ENCODE data around the gene CBLC. TPM values are rescaled to one million over a fixed set of nuclear protein-coding genes. Genes with fewer than 3 reads are reported as not detected.
"Not testable (repeated sequence)": the region's sequence is repeated elsewhere in the genome, so short reads cannot be mapped to it uniquely, and the experiment has no call there.

CBLC gene
- total RNA-seq, 1 donor from 2014 or later = not detected

DNA sequence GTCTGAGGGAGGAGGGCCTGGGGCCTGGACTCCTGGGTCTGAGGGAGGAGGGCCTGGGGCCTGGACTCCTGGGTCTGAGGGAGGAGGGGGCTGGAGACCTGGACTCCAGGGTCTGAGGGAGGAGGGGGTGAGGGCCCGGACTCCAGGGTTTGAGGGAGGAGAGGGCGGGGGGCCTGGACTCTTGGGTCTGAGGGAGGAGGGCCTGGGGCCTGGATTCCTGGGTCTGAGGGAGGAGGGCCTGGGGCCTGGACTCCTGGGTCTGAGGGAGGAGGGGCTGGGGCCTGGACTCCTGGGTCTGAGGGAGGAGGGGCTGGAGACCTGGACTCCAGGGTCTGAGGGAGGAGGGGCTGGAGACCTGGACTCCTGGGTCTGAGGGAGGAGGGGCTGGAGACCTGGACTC lies 4.0 kb downstream of the CBLC start:
- H3K4me1 Mint-ChIP-seq (ENCODE audit: low read depth); H3K36me3 Mint-ChIP-seq (ENCODE audit: low read depth); H3K9me3 Mint-ChIP-seq; H3K27me3 Mint-ChIP-seq (ENCODE audit: low read depth); DNase-seq (ENCODE audit: low spot score); intact Hi-C loops (cut with micrococcal nuclease); H3K4me3 Mint-ChIP-seq (ENCODE audit: low read depth); H3K27ac Mint-ChIP-seq: not testable (repeated sequence)

DNA sequence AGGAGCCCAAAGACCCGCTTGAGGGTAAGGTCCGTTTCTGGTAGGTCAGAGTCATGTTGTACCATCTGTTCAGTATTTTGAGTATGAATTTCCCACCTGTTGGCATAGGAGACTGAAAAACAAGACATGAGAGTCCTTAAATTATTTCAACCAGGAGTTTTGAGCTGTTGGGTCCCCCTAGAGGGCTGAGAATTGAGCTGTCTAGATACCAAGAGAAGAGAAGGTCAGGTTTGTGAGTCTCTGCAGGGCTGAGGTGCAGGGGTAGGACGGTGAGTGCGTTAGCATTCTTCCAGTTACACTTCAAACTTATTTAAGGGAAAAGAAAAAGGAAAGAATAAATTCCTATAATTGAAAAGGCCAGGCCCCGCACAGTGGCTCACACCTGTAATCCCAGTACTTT lies 5.0 kb downstream of the CBLC start:
- no peak for DNase-seq (ENCODE audit: low spot score)
- no peak overlapping the region for H3K4me3 Mint-ChIP-seq (ENCODE audit: low read depth)
- intact Hi-C loops (cut with micrococcal nuclease) = no loop called here
- no peaks in the 10 kb centered on the region for H3K36me3 Mint-ChIP-seq (ENCODE audit: low read depth)
- no peaks in the 10 kb centered on the region for H3K9me3 Mint-ChIP-seq
- H3K4me1 Mint-ChIP-seq (ENCODE audit: low read depth) = peaks cover 6% of the 10 kb centered on the region
- H3K27ac Mint-ChIP-seq = no peak overlapping the region
- peaks cover 1% of the 10 kb centered on the region for H3K27me3 Mint-ChIP-seq (ENCODE audit: low read depth)

DNA sequence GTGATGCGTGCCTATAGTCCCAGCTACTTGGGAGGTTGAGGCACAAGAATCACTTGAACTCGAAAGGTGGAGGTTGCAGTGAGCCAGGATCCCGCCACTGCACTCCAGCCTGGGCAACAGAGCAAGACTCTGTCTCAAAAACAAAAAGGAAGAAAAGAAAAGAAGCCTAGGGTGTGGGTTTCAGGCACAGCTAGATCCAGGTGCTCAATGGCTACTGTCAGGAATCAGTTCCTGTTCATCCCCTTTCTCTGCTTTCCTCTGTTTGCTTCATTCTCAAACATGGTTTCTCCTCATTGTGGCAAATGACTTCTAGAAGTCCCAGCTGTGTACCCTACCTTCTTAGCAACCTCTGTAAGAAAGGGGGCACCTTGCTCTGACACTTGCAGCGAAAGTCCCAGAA lies 5.9 kb downstream of the CBLC start:
- Mint-ChIP-seq H3K27ac (no peak overlapping the region), H3K4me3 (ENCODE audit: low read depth) (no peak overlapping the region), H3K4me1 (ENCODE audit: low read depth) (peaks cover 6% of the 10 kb centered on the region), H3K9me3 (no peaks in the 10 kb centered on the region), H3K36me3 (ENCODE audit: low read depth) (no peaks in the 10 kb centered on the region), H3K27me3 (ENCODE audit: low read depth) (peaks cover 1% of the 10 kb centered on the region)
- intact Hi-C loops (cut with micrococcal nuclease) = no loop called here
- no peak for DNase-seq (ENCODE audit: low spot score)

DNA sequence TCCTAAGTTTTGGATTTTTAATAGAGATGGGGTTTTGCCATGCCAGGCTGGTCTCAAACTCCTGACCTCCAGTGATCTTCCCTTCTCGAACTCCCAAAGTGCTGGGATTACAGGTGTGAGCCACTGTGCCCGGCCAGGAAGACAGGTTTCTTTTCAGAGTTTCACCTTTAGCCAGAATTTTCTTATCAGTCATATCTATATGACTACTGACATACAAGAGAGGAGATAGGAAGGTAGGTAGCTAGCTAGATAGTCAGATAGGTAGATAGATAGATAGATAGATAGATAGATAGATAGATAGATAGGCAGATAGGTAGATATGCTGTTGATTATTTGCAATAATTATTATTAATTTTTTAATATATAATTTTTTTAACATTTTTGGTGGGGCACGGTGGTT lies 7.6 kb downstream of the CBLC start:
- no peak overlapping the region for H3K27ac Mint-ChIP-seq
- intact Hi-C loops (cut with micrococcal nuclease) = no loop called here
- H3K4me3 Mint-ChIP-seq (ENCODE audit: low read depth) = no peak overlapping the region

DNA sequence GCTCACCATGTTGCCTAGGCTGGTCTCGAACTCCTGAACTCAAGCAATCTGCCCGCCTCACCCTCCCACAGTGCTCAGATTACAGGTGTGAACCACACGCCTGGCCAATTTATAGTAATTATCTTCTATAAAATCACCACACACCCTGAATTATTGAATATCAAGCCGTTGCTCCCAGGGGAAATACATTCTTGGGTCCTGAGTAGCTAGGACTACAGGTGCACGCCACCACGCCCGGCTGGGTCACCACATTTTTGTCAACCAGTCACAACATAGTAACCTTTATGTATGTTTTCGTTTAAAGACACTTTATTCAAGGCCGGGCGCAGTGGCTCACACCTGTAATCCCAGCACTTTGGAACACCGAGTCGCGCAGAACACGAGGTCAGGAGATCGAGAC lies 8.3 kb downstream of the CBLC start:
- intact Hi-C loops (cut with micrococcal nuclease) = no loop called here
- peaks cover 6% of the 10 kb centered on the region for H3K4me1 Mint-ChIP-seq (ENCODE audit: low read depth)
- no peaks in the 10 kb centered on the region for H3K36me3 Mint-ChIP-seq (ENCODE audit: low read depth)
- H3K9me3 Mint-ChIP-seq = no peaks in the 10 kb centered on the region
- no peak overlapping the region for H3K27ac Mint-ChIP-seq
- DNase-seq (ENCODE audit: low spot score) = no peak
- H3K4me3 Mint-ChIP-seq (ENCODE audit: low read depth) = no peak overlapping the region
- H3K27me3 Mint-ChIP-seq (ENCODE audit: low read depth) = peaks cover 1% of the 10 kb centered on the region

More for the DNA sequence above, 7.6 kb downstream of the CBLC start:
- Mint-ChIP-seq H3K9me3 (no peaks in the 10 kb centered on the region), H3K36me3 (ENCODE audit: low read depth) (no peaks in the 10 kb centered on the region), H3K27me3 (ENCODE audit: low read depth) (peaks cover 1% of the 10 kb centered on the region), H3K4me1 (ENCODE audit: low read depth) (peaks cover 6% of the 10 kb centered on the region)
- DNase-seq (ENCODE audit: low spot score) = no peak

DNA sequence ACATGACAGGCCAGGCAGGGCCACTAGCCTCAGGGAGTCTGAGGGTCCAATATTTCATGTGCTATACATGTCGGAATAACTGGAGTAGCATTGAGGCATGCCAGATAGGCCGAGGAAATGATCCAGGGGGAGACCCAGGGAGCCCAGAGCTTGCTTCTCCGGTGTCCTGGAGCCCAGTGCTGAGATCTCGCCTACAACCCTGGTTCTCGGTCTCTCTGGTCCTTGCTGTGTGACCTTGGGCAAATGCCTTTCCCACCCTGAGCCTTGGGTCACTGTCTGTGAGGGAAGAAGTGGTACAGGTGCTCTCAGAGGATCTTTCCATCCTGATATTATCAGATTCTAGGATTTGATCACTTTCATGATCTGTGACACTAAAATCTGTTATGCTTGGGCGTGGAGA lies 11.3 kb downstream of the CBLC start:
- Mint-ChIP-seq H3K27me3 (ENCODE audit: low read depth) (peaks cover 1% of the 10 kb centered on the region), H3K36me3 (ENCODE audit: low read depth) (no peaks in the 10 kb centered on the region), H3K4me1 (ENCODE audit: low read depth) (peaks cover 6% of the 10 kb centered on the region), H3K27ac (no peak overlapping the region), H3K4me3 (ENCODE audit: low read depth) (no peak overlapping the region), H3K9me3 (no peaks in the 10 kb centered on the region)
- no peak for DNase-seq (ENCODE audit: low spot score)
- intact Hi-C loops (cut with micrococcal nuclease) = no loop called here

DNA sequence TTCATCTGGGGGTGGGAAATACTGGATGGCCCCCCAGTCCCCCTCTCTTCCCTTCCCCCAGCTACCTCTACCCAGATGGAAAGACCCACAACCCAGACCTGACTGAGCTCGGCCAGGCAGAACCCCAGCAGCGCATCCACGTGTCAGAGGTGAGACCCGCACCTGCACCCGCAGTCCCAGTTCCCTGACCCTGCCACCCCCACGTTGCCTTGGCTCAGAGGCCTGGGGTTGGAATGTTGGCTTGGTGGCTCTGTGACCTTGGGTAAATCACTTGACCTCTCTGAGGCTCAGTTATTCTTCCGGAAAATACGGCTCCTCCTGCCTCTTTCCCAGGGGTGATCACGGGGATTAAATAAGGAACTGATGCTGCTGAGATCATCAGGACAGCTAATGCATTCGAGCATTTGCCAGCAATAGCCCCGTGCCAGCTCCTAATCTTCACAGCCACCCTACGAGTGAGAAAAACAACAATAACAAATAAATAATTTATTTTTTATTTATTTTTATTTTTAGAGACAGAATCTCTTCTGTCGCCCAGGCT lies 12.3 kb downstream of the CBLC start:
- no peaks in the 10 kb centered on the region for H3K27me3 Mint-ChIP-seq (ENCODE audit: low read depth)
- no peaks in the 10 kb centered on the region for H3K9me3 Mint-ChIP-seq
- no peaks in the 10 kb centered on the region for H3K36me3 Mint-ChIP-seq (ENCODE audit: low read depth)
- intact Hi-C loops (cut with micrococcal nuclease) = no loop called here
- DNase-seq (ENCODE audit: low spot score) = no peak
- no peak overlapping the region for H3K4me3 Mint-ChIP-seq (ENCODE audit: low read depth)
- no peaks in the 10 kb centered on the region for H3K4me1 Mint-ChIP-seq (ENCODE audit: low read depth)
- H3K27ac Mint-ChIP-seq = no peak overlapping the region

DNA sequence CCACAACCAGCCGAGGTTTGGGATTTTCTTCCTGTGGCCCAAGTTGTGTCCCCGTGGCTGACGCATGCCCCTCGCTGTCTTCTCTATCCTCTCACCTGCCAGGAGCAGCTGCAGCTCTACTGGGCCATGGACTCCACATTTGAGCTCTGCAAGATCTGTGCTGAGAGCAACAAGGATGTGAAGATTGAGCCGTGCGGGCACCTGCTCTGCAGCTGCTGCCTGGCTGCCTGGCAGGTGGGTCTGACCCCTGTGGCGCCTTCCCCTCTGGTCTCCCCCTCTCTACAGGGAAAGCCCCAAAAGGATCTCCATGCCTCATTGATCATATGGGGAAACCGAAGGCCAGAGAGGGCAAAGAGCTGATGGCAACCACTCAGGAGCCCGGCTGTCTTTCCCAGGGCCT lies 14.6 kb downstream of the CBLC start:
- intact Hi-C loops (cut with micrococcal nuclease) = no loop called here

DNA sequence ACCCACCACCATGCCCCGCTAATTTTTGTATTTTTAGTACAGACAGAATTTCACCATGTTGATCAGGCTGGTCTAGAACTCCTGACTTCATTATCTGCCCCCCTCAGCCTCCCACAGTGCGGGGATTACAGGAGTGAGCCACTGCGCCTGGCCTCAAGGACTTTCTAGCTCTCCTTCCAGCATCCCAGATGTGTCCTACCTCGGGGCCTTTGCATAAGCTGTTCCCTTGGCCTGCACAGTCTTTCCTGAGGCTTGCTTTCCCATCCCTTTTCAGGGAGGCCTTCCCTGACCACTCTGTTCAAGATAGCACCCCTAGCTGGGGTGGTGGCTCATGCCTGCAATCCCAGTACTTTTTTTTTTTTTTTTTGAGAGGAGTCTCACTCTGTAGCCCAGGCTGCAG lies 16.9 kb downstream of the CBLC start:
- Mint-ChIP-seq H3K27me3 (ENCODE audit: low read depth) (no peaks in the 10 kb centered on the region), H3K27ac (no peak overlapping the region), H3K9me3 (no peaks in the 10 kb centered on the region), H3K4me1 (ENCODE audit: low read depth) (peaks cover 5% of the 10 kb centered on the region), H3K36me3 (ENCODE audit: low read depth) (no peaks in the 10 kb centered on the region), H3K4me3 (ENCODE audit: low read depth) (no peak overlapping the region)
- intact Hi-C loops (cut with micrococcal nuclease) = no loop called here
- DNase-seq (ENCODE audit: low spot score) = no peak

More for the DNA sequence above, 14.6 kb downstream of the CBLC start:
- H3K27ac Mint-ChIP-seq = no peak overlapping the region
- no peak for DNase-seq (ENCODE audit: low spot score)
- no peaks in the 10 kb centered on the region for H3K9me3 Mint-ChIP-seq
- no peaks in the 10 kb centered on the region for H3K27me3 Mint-ChIP-seq (ENCODE audit: low read depth)
- H3K4me1 Mint-ChIP-seq (ENCODE audit: low read depth) = peaks cover 5% of the 10 kb centered on the region
- H3K4me3 Mint-ChIP-seq (ENCODE audit: low read depth) = no peak overlapping the region
- no peaks in the 10 kb centered on the region for H3K36me3 Mint-ChIP-seq (ENCODE audit: low read depth)

DNA sequence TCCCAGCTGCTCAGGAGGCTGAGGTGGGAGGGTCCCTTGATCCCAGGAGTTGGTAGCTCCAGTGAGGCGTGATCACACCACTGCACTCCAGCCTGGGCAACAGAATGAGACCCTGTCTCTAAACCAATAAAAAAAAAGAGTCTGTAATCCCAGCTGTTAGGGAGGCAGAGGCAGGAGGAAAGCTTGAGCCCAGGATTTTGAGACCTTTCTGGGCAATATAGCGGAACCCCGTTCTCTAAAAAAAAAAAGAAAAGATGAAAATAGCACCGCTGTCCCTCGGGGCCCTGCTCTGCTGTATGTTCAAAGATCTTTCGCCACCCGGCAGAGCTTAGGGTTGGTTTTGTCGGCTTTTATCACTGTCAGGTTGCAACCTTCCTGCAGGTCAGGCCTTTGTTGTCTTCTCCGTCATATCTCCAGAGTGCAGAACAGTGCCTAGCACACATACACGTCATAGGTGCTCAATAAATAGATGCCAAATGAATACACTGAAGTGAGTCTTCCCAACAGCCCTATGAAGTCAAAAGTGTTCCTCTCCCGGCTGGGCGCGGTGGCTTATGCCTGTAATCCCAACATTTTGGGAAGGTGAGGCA lies 17.8 kb downstream of the CBLC start:
- no peaks in the 10 kb centered on the region for H3K9me3 Mint-ChIP-seq
- H3K4me1 Mint-ChIP-seq (ENCODE audit: low read depth) = peaks cover 5% of the 10 kb centered on the region
- H3K4me3 Mint-ChIP-seq (ENCODE audit: low read depth) = no peak overlapping the region
- H3K36me3 Mint-ChIP-seq (ENCODE audit: low read depth) = no peaks in the 10 kb centered on the region
- H3K27ac Mint-ChIP-seq = no peak overlapping the region
- intact Hi-C loops (cut with micrococcal nuclease) = no loop called here
- no peaks in the 10 kb centered on the region for H3K27me3 Mint-ChIP-seq (ENCODE audit: low read depth)
- no peak for DNase-seq (ENCODE audit: low spot score)

DNA sequence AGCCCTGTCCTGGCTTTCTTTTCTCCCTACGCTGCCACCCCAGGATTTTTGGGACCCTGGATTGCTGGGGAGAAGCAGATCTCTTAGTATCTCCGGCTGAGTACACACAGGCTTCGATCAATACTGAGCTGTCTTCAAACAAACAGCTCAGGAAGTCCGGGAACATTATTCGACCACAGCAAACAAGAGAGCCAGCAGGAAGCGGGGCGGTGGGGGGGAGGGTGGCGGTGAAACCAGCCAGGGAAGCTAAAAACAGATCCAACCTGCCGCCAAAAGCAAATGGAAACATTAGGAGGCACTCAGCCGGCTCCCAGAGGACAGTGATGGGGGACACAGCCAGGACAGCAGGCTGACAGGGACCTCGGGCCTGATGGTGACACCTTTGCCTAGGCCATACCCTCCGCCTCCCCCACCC lies 19.0 kb downstream of the CBLC start:
- intact Hi-C loops (cut with micrococcal nuclease) = no loop called here
- peaks cover 5% of the 10 kb centered on the region for H3K4me1 Mint-ChIP-seq (ENCODE audit: low read depth)
- H3K27me3 Mint-ChIP-seq (ENCODE audit: low read depth) = no peaks in the 10 kb centered on the region
- H3K4me3 Mint-ChIP-seq (ENCODE audit: low read depth) = no peak overlapping the region
- H3K9me3 Mint-ChIP-seq = no peaks in the 10 kb centered on the region
- H3K27ac Mint-ChIP-seq = no peak overlapping the region
- H3K36me3 Mint-ChIP-seq (ENCODE audit: low read depth) = no peaks in the 10 kb centered on the region
- no peak for DNase-seq (ENCODE audit: low spot score)

DNA sequence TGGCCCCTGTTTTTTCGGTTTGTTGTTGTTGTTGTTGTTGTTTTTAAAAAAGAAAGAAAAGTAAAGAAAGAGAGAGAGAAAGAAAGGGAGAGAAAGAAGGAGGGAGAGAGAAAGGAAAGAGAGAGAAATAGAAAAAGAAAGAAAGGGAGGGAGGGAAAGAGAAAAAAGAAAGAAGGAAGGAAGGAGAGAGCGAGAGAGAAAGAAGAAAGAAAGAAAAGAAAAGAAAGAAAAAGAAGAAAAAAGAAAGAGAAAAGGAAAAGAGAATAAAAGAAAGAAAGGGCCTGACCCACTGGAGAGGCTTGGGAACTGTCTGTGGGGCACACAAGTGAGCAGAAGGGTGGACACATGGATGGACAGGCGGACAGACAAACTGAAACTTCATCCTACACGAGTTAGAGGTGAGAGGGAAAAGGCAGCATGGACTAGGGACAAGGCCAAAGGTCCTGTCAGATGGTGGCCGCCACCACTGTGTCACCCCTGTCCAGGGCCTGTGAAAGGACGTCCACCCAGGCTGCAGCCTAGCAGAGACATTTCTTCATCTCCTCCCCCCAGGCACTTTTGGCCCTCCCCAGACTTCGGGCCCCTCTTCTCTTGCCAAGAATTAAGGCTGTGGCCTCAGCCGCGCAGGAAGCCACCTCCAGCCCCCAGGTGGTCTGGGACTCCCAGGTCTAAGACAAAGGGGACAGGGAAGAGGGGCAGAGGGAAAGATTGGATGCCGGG lies 22.1 kb downstream of the CBLC start:
- Mint-ChIP-seq H3K36me3 (ENCODE audit: low read depth) (no peaks in the 10 kb centered on the region), H3K27me3 (ENCODE audit: low read depth) (no peaks in the 10 kb centered on the region), H3K4me1 (ENCODE audit: low read depth) (peaks cover 5% of the 10 kb centered on the region), H3K27ac (no peak overlapping the region), H3K4me3 (ENCODE audit: low read depth) (no peak overlapping the region), H3K9me3 (no peaks in the 10 kb centered on the region)
- intact Hi-C loops (cut with micrococcal nuclease) = loop anchor here (1.0 kb wide), 1 partner anchor 46 kb away; no protein-coding TSS in a partner anchor
- DNase-seq (ENCODE audit: low spot score) = no peak

DNA sequence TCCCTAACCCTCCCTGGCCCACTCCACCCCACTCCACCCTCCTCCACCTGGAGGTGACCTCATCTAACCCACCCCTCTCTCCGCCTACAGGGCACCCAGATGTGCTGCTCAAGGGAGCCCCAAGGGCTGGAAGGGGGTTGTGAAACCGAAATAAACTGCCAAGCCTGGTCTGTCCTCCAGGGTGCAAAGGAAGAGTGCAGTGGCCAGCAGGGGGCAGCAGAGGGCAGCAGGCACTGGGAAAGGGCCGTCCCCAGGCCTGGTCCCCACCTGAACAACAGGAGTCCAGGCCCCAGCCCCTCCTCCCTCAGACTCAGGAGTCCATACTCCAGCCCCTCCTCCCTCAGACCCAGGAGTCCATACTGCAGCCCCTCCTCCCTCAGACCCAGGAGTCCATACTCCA lies 22.8 kb downstream of the CBLC start:
- no peak overlapping the region for H3K27ac Mint-ChIP-seq
- DNase-seq (ENCODE audit: low spot score) = peak; percentile 78
- H3K4me1 Mint-ChIP-seq (ENCODE audit: low read depth) = peaks cover 5% of the 10 kb centered on the region
- no peaks in the 10 kb centered on the region for H3K27me3 Mint-ChIP-seq (ENCODE audit: low read depth)
- intact Hi-C loops (cut with micrococcal nuclease) = loop anchor here (1.0 kb wide), 1 partner anchor 45 kb away; no protein-coding TSS in a partner anchor
- H3K4me3 Mint-ChIP-seq (ENCODE audit: low read depth) = no peak overlapping the region
- H3K36me3 Mint-ChIP-seq (ENCODE audit: low read depth) = no peaks in the 10 kb centered on the region
- no peaks in the 10 kb centered on the region for H3K9me3 Mint-ChIP-seq

Data from activated T-helper 2 cell treated with anti-CD3 and anti-CD28 coated beads, Interferon-gamma antibody, Interleukin-2, Interleukin-4, amounts not matched to agents 10 μg/mL and 5 μg/mL and 100 μg/mL, durations not matched to agents 14 hours and 24 hours and 36 hours (primary cell).